Smooth muscle cell (in vitro differentiated cells): Measurements from ENCODE around the gene BCAR3. TPM values are rescaled to one million over a fixed set of nuclear protein-coding genes. Genes with fewer than 3 reads are reported as not detected.

Source experiments
- DNase-seq: peaks from one replicate; lab custom pipeline; 2025; ENCODE audit not compliant: unreplicated experiment; lab: John Stamatoyannopoulos, UW
- H2AFZ ChIP-seq: fragments of 200-600 bp; sonication (generic); 2 replicates; pipeline ENCODE4 v1.6.0; 2016; ENCODE audit warnings: antibody characterized with exemption, low read depth, mild to moderate bottlenecking
- H3F3A ChIP-seq: fragments of 200-600 bp; sonication (generic); 2 replicates; pipeline ENCODE4 v1.6.0; 2017; ENCODE audit warnings: antibody characterized with exemption, low read depth
- H3K27ac ChIP-seq: fragments of 200-600 bp; sonication (generic); 2 replicates; pipeline ENCODE4 v1.5.1; 2016; ENCODE audit warnings: low read depth, mild to moderate bottlenecking
- H3K27me3 ChIP-seq: fragments of 200-600 bp; sonication (generic); 2 replicates; pipeline ENCODE4 v1.6.1; 2016; ENCODE audit warnings: low read depth, mild to moderate bottlenecking
- H3K36me3 ChIP-seq: fragments of 200-600 bp; sonication (generic); 2 replicates; pipeline ENCODE4 v1.5.1; 2016; ENCODE audit warnings: low read depth
- H3K4me1 ChIP-seq: fragments of 200-600 bp; sonication (generic); 2 replicates; pipeline ENCODE4 v1.5.1; 2016; ENCODE audit warnings: low read depth
- H3K4me2 ChIP-seq: fragments of 200-600 bp; sonication (generic); 2 replicates; pipeline ENCODE4 v1.6.0; 2016; ENCODE audit warnings: mild to moderate bottlenecking
- H3K4me3 ChIP-seq: fragments of 200-600 bp; sonication (generic); 2 replicates; pipeline ENCODE4 v1.5.1; 2016; ENCODE audit warnings: mild to moderate bottlenecking
- H3K79me2 ChIP-seq: fragments of 200-600 bp; sonication (generic); 2 replicates; pipeline ENCODE4 v1.6.0; 2016; ENCODE audit warnings: low read depth, mild to moderate bottlenecking
- H3K9ac ChIP-seq: fragments of 200-600 bp; sonication (generic); 2 replicates; pipeline ENCODE4 v1.6.0; 2016; ENCODE audit warnings: low read depth
- H3K9me3 ChIP-seq: fragments of 200-600 bp; sonication (generic); replicated peaks from 2 replicates; pipeline ENCODE4 v1.5.1; 2016; ENCODE audit warnings: low read depth
- H4K20me1 ChIP-seq: fragments of 200-600 bp; sonication (generic); 2 replicates; pipeline ENCODE4 v1.6.0; 2016; ENCODE audit warnings: low read depth
- WGBS: methylation state at CpG from one replicate; pipeline ENCODE4 v1.1.7; 2016; ENCODE audit warnings: low lambda C conversion rate; 5-methylcytosine and 5-hydroxymethylcytosine counted together
- polyA plus RNA-seq: library from polyadenylated mRNA; unstranded; fragments of >200 nt; fragmentation: Nextera tagmentation; extraction: Ambion mirVana; gene quantifications from 2 replicates; pipeline ENCODE4 v1.2.1, GENCODE V29; 2016
- total RNA-seq: library from RNA; depleted of rRNA; stranded (reverse); fragments of >200 nt; gene quantifications from 2 replicates; pipeline ENCODE4 v1.2.3, GENCODE V29; 2014
- TF ChIP-seq, protein P1 (sequence below): fragments of 200-600 bp; sonication (generic); IDR thresholded peaks from 2 replicates; pipeline ENCODE4 v1.5.1; 2017; ENCODE audit warnings: borderline replicate concordance, mild to moderate bottlenecking, antibody characterized with exemption; ENCODE audit not compliant: insufficient read depth, poor library complexity, severe bottlenecking

BCAR3 gene
- total and polyA plus RNA-seq, 2 experiments from 2014 or later = 21.4 to 24.9 TPM

DNA sequence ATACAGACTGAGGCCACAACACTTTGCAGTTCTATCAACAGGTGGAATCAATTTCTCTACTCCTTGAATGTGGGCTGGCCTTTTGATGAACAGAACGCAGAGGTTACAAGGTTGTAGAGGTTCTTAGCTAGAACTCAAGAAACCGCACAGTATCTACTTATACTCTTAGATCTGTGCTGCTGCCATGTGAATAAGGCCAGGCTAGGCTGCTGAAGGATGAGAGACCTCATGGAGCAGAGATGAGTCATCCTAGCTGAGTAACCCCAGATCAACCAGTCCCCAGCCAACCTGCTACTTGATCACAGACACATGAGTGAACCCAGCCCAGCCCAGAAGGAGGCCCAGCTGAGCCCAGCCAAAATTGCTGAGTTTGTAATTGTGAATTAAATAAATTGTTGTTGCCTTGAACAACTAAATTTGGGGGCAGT, 35.3 kb upstream of the BCAR3 start:
- TF ChIP-seq, protein P1, sequence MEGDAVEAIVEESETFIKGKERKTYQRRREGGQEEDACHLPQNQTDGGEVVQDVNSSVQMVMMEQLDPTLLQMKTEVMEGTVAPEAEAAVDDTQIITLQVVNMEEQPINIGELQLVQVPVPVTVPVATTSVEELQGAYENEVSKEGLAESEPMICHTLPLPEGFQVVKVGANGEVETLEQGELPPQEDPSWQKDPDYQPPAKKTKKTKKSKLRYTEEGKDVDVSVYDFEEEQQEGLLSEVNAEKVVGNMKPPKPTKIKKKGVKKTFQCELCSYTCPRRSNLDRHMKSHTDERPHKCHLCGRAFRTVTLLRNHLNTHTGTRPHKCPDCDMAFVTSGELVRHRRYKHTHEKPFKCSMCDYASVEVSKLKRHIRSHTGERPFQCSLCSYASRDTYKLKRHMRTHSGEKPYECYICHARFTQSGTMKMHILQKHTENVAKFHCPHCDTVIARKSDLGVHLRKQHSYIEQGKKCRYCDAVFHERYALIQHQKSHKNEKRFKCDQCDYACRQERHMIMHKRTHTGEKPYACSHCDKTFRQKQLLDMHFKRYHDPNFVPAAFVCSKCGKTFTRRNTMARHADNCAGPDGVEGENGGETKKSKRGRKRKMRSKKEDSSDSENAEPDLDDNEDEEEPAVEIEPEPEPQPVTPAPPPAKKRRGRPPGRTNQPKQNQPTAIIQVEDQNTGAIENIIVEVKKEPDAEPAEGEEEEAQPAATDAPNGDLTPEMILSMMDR = no peak
- 94% methylated on average over 2 of the region's 2 CpGs for WGBS
- DNase-seq = no peak

GRCh38 chr1:93716163-93716562, 34.5 kb upstream of the BCAR3 start:
- 88% methylated on average over 1 of the region's 1 CpG for WGBS
- no peak for DNase-seq
- H3K4me2 ChIP-seq = peak overlapping the region; percentile 68
- H3K36me3 ChIP-seq = no peaks in the 10 kb centered on the region
- H3K27me3 ChIP-seq = no peaks in the 10 kb centered on the region
- H4K20me1 ChIP-seq = no peaks in the 10 kb centered on the region
- no peaks in the 10 kb centered on the region for H3K79me2 ChIP-seq
- peaks cover 17% of the 10 kb centered on the region for H3K4me1 ChIP-seq
- H2AFZ ChIP-seq = no peak overlapping the region
- peak overlapping the region; percentile 65 for H3K27ac ChIP-seq
- H3K9me3 ChIP-seq = no peaks in the 10 kb centered on the region
- no peak overlapping the region for H3K4me3 ChIP-seq
- H3F3A ChIP-seq = peaks cover 11% of the 10 kb centered on the region
- H3K9ac ChIP-seq = no peak overlapping the region
- TF ChIP-seq, protein P1 = no peak

More for the DNA sequence above, 35.3 kb upstream of the BCAR3 start:
- Histone ChIP-seq H3K36me3 (no peaks in the 10 kb centered on the region), H3F3A (peaks cover 11% of the 10 kb centered on the region), H2AFZ (no peak overlapping the region), H3K9ac (no peak overlapping the region), H3K27ac (no peak overlapping the region), H4K20me1 (no peaks in the 10 kb centered on the region), H3K4me3 (no peak overlapping the region), H3K27me3 (no peaks in the 10 kb centered on the region), H3K79me2 (no peaks in the 10 kb centered on the region), H3K4me1 (peaks cover 24% of the 10 kb centered on the region), H3K4me2 (no peak overlapping the region), H3K9me3 (no peaks in the 10 kb centered on the region)

- peak overlapping the region; percentile 65 for H3K27ac ChIP-seq
- H3K4me3 ChIP-seq = no peak overlapping the region
- H4K20me1 ChIP-seq = no peaks in the 10 kb centered on the region
- H3K79me2 ChIP-seq = no peaks in the 10 kb centered on the region
- H3K4me2 ChIP-seq = peak overlapping the region; percentile 68
- WGBS = 21% methylated on average over 10 of the region's 10 CpGs
- no peak for DNase-seq
- no peaks in the 10 kb centered on the region for H3K36me3 ChIP-seq
- peaks cover 16% of the 10 kb centered on the region for H3K4me1 ChIP-seq
- peak overlapping the region; percentile 3 for H2AFZ ChIP-seq
- TF ChIP-seq, protein P1 = no peak
- no peaks in the 10 kb centered on the region for H3K27me3 ChIP-seq
- no peaks in the 10 kb centered on the region for H3K9me3 ChIP-seq
- peaks cover 11% of the 10 kb centered on the region for H3F3A ChIP-seq
- H3K9ac ChIP-seq = no peak overlapping the region
These were observed 34.0 kb upstream of the BCAR3 start for GRCh38 chr1:93715529-93716126.

- Histone ChIP-seq H3K79me2 (no peaks in the 10 kb centered on the region), H3K27ac (peak overlapping the region; percentile 65), H3K9me3 (no peaks in the 10 kb centered on the region), H3K4me2 (peak overlapping the region; percentile 68), H3K4me1 (peaks cover 20% of the 10 kb centered on the region), H3K9ac (no peak overlapping the region), H3K4me3 (no peak overlapping the region), H3K36me3 (no peaks in the 10 kb centered on the region), H3F3A (peaks cover 11% of the 10 kb centered on the region), H4K20me1 (no peaks in the 10 kb centered on the region), H3K27me3 (no peaks in the 10 kb centered on the region), H2AFZ (no peak overlapping the region)
- WGBS = 41% methylated on average over 1 of the region's 1 CpG
- TF ChIP-seq, protein P1 = no peak
- no peak for DNase-seq
These were observed 32.7 kb upstream of the BCAR3 start for GRCh38 chr1:93714356-93714755.
